ENCODE measurements around the gene PLXDC1.

DNA sequence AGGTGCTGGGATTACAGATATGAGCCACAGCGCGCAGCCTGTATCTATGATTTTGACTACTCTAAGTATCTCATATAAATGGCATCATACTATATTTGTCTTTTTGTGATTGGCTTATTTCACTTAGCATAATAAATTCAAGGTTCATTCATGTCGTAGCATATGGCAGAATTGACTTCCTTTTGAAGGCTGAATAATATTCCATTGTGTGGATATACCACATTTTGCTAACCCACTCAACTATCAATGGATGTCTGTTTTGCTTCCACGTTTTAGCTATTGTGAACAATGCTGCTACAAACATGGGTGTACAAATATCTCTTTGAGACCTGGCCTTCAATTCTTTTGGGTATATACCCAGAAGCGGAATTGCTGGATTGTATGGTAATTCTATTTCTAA is 10.1 kb downstream of the PLXDC1 start:
- TF ChIP-seq, protein P1, sequence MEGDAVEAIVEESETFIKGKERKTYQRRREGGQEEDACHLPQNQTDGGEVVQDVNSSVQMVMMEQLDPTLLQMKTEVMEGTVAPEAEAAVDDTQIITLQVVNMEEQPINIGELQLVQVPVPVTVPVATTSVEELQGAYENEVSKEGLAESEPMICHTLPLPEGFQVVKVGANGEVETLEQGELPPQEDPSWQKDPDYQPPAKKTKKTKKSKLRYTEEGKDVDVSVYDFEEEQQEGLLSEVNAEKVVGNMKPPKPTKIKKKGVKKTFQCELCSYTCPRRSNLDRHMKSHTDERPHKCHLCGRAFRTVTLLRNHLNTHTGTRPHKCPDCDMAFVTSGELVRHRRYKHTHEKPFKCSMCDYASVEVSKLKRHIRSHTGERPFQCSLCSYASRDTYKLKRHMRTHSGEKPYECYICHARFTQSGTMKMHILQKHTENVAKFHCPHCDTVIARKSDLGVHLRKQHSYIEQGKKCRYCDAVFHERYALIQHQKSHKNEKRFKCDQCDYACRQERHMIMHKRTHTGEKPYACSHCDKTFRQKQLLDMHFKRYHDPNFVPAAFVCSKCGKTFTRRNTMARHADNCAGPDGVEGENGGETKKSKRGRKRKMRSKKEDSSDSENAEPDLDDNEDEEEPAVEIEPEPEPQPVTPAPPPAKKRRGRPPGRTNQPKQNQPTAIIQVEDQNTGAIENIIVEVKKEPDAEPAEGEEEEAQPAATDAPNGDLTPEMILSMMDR (IDR thresholded peaks at IDR 0.05): no peak
- TF ChIP-seq EZH2phosphoT487 (IDR thresholded peaks at IDR 0.05): no peak

Data from neural progenitor cell (in vitro differentiated cells).